Testis (tissue), 3 donors: ENCODE results near the gene COL25A1. TPM values are rescaled to one million over a fixed set of nuclear protein-coding genes. Genes with fewer than 3 reads are reported as not detected.

Source experiments
- DNase-seq: peaks from one replicate; pipeline ENCODE4 v3.0.0-alpha.2; 2019
- H3K27ac ChIP-seq, 2 donors: fragments of 200-600 bp; sonication (generic); one replicate each; pipeline ENCODE4 v1.5.1; 2019
- H3K27me3 ChIP-seq: fragments of 200-600 bp; sonication (generic); one replicate; pipeline ENCODE4 v1.5.1; 2019
- H3K36me3 ChIP-seq: fragments of 200-600 bp; sonication (generic); one replicate; pipeline ENCODE4 v1.5.1; 2017; ENCODE audit warnings: low read depth; ENCODE audit errors: missing control alignments
- H3K4me1 ChIP-seq: fragments of 200-600 bp; sonication (generic); one replicate; pipeline ENCODE4 v1.5.1; 2019
- H3K4me3 ChIP-seq, 2 donors: fragments of 200-600 bp; sonication (generic); one replicate each; pipeline ENCODE4 v1.5.1; 2017 to 2019
- H3K9me3 ChIP-seq: fragments of 200-600 bp; sonication (generic); one replicate; pipeline ENCODE4 v1.5.1; 2017
- CTCF ChIP-seq, 3 experiments: fragments of 450-650 bp in 2 of 3; fragments of 200-600 bp in 1 of 3; sonication (generic) in 1 of 3; IDR thresholded peaks; one replicate each; pipeline ENCODE4 v1.5.1; 2016 to 2019; ENCODE audit warnings: antibody characterized with exemption in 3 of 3, mild to moderate bottlenecking in 2 of 3, moderate library complexity in 1 of 3
- POLR2A ChIP-seq: fragments of 450-650 bp; IDR thresholded peaks from one replicate; pipeline ENCODE4 v1.6.1; 2017; ENCODE audit warnings: antibody characterized with exemption, mild to moderate bottlenecking, moderate library complexity
- WGBS, 2 donors: methylation state at CpG; one replicate each; pipeline ENCODE4 v1.1.5; 2018; 5-methylcytosine and 5-hydroxymethylcytosine counted together
- intact Hi-C: fragments of 100-400 bp; cut with DNase I; formaldehyde crosslinking; loops from one replicate; pipeline ENCODE4 v1.15.1; 2023; ENCODE audit warnings: low total_unique reads
- polyA plus RNA-seq: library from polyadenylated mRNA; stranded (reverse); fragments of 350-450 nt; fragmentation: Illumina TruSeq; extraction: RNeasy Lipid Tissue Mini Kit (QIAGEN cat#74804); gene quantifications from one replicate; pipeline ENCODE4 v1.2.3, GENCODE V29; 2014; ENCODE audit warnings: low read depth, low replicate concordance; ENCODE audit not compliant: insufficient read depth
- total RNA-seq, 2 donors: library from RNA; depleted of rRNA; stranded (reverse); fragments of >200 nt; gene quantifications; one replicate each; pipeline ENCODE4 v1.2.3, GENCODE V29; 2016

The COL25A1 gene
- total and polyA plus RNA-seq, 3 donors from 2014 or later, result 11.7 to 19.2 (median 17.2) TPM

DNA sequence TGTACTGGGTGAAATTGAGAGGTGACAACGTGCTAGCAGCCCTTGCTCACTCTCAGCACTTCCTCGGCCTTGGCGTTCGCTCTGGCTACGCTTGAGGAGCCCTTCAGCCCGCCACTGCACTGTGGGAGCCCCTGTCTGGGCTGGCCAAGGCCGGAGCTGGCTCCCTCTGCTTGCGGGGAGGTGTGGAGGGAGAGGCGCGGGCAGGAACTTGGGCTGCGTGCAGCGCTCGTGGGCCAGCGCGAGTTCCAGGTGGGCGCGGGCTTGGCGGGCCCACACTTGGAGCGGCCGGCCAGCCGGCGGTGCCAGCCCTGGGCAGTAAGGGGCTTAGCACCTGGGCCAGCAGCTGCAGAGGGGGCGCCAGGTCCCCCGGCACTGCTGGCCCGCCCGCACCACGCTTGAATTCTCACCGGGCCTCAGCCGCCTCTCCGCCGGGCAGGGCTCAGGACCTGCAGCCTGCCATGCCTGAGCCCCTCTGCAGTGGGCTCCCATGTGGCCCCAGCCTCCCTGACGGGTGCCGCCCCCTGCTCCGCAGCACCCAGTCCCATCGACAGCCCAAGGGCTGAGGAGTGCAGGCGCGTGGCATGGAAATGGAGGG is 290.1 kb downstream of the COL25A1 start:
- H3K27ac ChIP-seq, result no peak overlapping the region
- TF ChIP-seq CTCF (IDR thresholded peaks at IDR 0.05) (no peak), POLR2A (no peak)
- H3K27me3 ChIP-seq, result no peaks in the 10 kb centered on the region
- H3K4me1 ChIP-seq, result no peaks in the 10 kb centered on the region
- intact Hi-C loops, result no loop called here
- H3K4me3 ChIP-seq, result no peak overlapping the region
- no peaks in the 10 kb centered on the region for H3K36me3 ChIP-seq
- WGBS, 2 donors, result 88 to 98% methylated on average over 6 to 37 of the region's 37 CpGs
- DNase-seq, result no peak
- H3K9me3 ChIP-seq, result no peaks in the 10 kb centered on the region

DNA sequence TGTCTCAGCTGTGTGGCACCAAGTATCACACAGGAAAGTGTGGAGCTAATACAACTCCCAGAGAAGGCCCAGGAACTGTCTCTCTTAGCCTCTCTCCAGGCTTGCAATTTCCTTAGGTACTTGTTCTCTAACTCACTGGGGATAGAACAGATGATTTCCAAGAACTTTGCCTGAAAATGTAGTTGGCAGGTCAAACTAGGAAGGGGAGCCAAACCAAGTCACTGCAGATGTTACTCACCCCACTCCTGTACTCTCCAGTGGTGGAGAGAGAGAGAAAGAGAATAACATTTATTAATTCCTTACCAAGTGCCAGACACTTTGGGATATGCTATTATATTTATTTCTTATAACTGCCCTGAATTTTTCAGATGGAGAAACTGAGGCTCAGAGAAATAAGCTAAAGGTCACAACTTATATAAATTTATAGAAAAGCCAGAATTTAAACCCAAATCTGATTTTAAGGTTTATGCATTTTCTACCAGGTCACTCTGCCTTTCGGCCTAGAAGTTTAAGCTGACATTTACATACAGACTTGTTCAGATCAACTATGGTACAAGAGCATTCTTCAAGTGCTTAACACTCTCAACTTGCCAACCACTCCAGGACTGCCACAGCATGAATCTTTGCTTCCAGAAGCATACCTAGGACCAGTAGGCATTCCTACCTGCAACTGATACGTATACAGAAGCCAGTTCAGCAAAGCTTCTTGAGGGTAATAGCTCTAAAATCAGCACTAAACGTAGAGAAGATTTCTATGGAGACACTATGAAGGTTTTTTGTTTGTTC is 291.0 kb downstream of the COL25A1 start:
- no peak for DNase-seq
- H3K4me1 ChIP-seq, result no peaks in the 10 kb centered on the region
- H3K9me3 ChIP-seq, result no peaks in the 10 kb centered on the region
- WGBS, 2 donors, result 92% methylated on average over 3 of the region's 3 CpGs
- no peak overlapping the region for H3K27ac ChIP-seq
- no peaks in the 10 kb centered on the region for H3K27me3 ChIP-seq
- no peak overlapping the region for H3K4me3 ChIP-seq
- intact Hi-C loops, result no loop called here
- TF ChIP-seq POLR2A (no peak), CTCF (IDR thresholded peaks at IDR 0.05) (no peak)
- H3K36me3 ChIP-seq, result no peaks in the 10 kb centered on the region

GRCh38 chr4:109010521-109010920 is 291.9 kb downstream of the COL25A1 start:
- WGBS, 2 donors, result 48 to 70% methylated on average over 2 of the region's 2 CpGs
- H3K4me3 ChIP-seq, result no peak overlapping the region
- H3K9me3 ChIP-seq, result no peaks in the 10 kb centered on the region
- TF ChIP-seq CTCF (IDR thresholded peaks at IDR 0.05) (no peak), POLR2A (no peak)
- no peaks in the 10 kb centered on the region for H3K4me1 ChIP-seq
- DNase-seq, result no peak
- intact Hi-C loops, result no loop called here
- no peaks in the 10 kb centered on the region for H3K36me3 ChIP-seq
- no peaks in the 10 kb centered on the region for H3K27me3 ChIP-seq
- H3K27ac ChIP-seq, result no peak overlapping the region

- no peak for DNase-seq
- intact Hi-C loops, result no loop called here
- no peaks in the 10 kb centered on the region for H3K9me3 ChIP-seq
- TF ChIP-seq CTCF (IDR thresholded peaks at IDR 0.05) (no peak), POLR2A (no peak)
- H3K4me3 ChIP-seq, result no peak overlapping the region
- no peaks in the 10 kb centered on the region for H3K36me3 ChIP-seq
- no peak overlapping the region for H3K27ac ChIP-seq
- WGBS, 2 donors, result 48 to 62% methylated on average over 1 of the region's 1 CpG
- H3K4me1 ChIP-seq, result no peaks in the 10 kb centered on the region
- H3K27me3 ChIP-seq, result no peaks in the 10 kb centered on the region
Observed at GRCh38 chr4:109009909-109010308, 292.5 kb downstream of the COL25A1 start.
